H9 (cell line): Measurements from ENCODE around the gene AKR1A1. TPM values are rescaled to one million over a fixed set of nuclear protein-coding genes. Genes with fewer than 3 reads are reported as not detected.

Experiments used
- DNase-seq: peaks from one replicate; pipeline ENCODE4 v3.0.0-alpha.2; 2017
- H2AFZ ChIP-seq: one replicate; pipeline ENCODE4 v1.6.1; 2013; ENCODE audit warnings: mild to moderate bottlenecking, low read length, control low read depth, moderate library complexity
- H2AK5ac ChIP-seq: 2 replicates; pipeline ENCODE4 v1.6.1; 2013; ENCODE audit warnings: low read length, control low read depth, mixed read lengths; ENCODE audit not compliant: insufficient read length
- H2BK120ac ChIP-seq: one replicate; pipeline ENCODE4 v1.6.1; 2013; ENCODE audit warnings: low read depth, mild to moderate bottlenecking, low read length, control low read depth, inconsistent platforms; ENCODE audit not compliant: poor library complexity, severe bottlenecking
- H2BK12ac ChIP-seq: 2 replicates; pipeline ENCODE4 v1.6.1; 2013; ENCODE audit warnings: low read length, control low read depth, mixed read lengths, low read depth; ENCODE audit not compliant: insufficient read length
- H2BK15ac ChIP-seq: 2 replicates; pipeline ENCODE4 v1.6.1; 2013; ENCODE audit warnings: low read depth, low read length, control low read depth
- H2BK20ac ChIP-seq: one replicate; pipeline ENCODE4 v1.6.1; 2013; ENCODE audit warnings: low read depth, mild to moderate bottlenecking, low read length, control low read depth, inconsistent platforms; ENCODE audit not compliant: poor library complexity, severe bottlenecking
- H2BK5ac ChIP-seq: 2 replicates; pipeline ENCODE4 v1.6.1; 2013; ENCODE audit warnings: low read length, control low read depth, mixed read lengths; ENCODE audit not compliant: insufficient read length
- H3K14ac ChIP-seq: 2 replicates; pipeline ENCODE4 v1.6.1; 2013; ENCODE audit warnings: low read length, control low read depth; ENCODE audit not compliant: insufficient read depth
- H3K18ac ChIP-seq: 2 replicates; pipeline ENCODE4 v1.6.1; 2013; ENCODE audit warnings: low read depth, mild to moderate bottlenecking, mixed read lengths, low read length, control low read depth; ENCODE audit not compliant: insufficient read length
- H3K23ac ChIP-seq: 2 replicates; pipeline ENCODE4 v1.6.1; 2013; ENCODE audit warnings: low read length, control low read depth, mixed read lengths, low read depth; ENCODE audit not compliant: insufficient read length
- H3K23me2 ChIP-seq: 2 replicates; pipeline ENCODE4 v1.6.1; 2013; ENCODE audit warnings: low read depth, mild to moderate bottlenecking, mixed read lengths, low read length, control low read depth; ENCODE audit not compliant: insufficient read length, poor library complexity, severe bottlenecking
- H3K27ac ChIP-seq: 2 replicates; pipeline ENCODE4 v1.5.1; 2013; ENCODE audit warnings: low read length, control low read depth, mixed read lengths, low read depth; ENCODE audit not compliant: insufficient read length
- H3K27me3 ChIP-seq: 2 replicates; pipeline ENCODE4 v1.6.1; 2013; ENCODE audit warnings: low read length, control low read depth, inconsistent platforms; ENCODE audit not compliant: insufficient read depth
- H3K4ac ChIP-seq: 2 replicates; pipeline ENCODE4 v1.6.1; 2013; ENCODE audit warnings: low read depth, mild to moderate bottlenecking, control low read depth, inconsistent platforms, low read length, moderate library complexity
- H3K4me1 ChIP-seq: 2 replicates; pipeline ENCODE4 v1.6.1; 2013; ENCODE audit warnings: low read length, control low read depth, inconsistent platforms; ENCODE audit not compliant: insufficient read depth
- H3K4me2 ChIP-seq: 2 replicates; pipeline ENCODE4 v1.6.1; 2013; ENCODE audit warnings: low read length, control low read depth, mixed read lengths; ENCODE audit not compliant: insufficient read length, insufficient read depth
- H3K56ac ChIP-seq: 2 replicates; pipeline ENCODE4 v1.6.1; 2013; ENCODE audit warnings: low read depth, mild to moderate bottlenecking, mixed read lengths, low read length, control low read depth; ENCODE audit not compliant: insufficient read length
- H3K79me1 ChIP-seq: 2 replicates; pipeline ENCODE4 v1.6.1; 2013; ENCODE audit warnings: low read depth, mild to moderate bottlenecking, moderate library complexity, low read length, control low read depth, inconsistent platforms; ENCODE audit not compliant: insufficient read depth, poor library complexity, severe bottlenecking
- H3K79me2 ChIP-seq: 2 replicates; pipeline ENCODE4 v1.6.1; 2013; ENCODE audit warnings: low read length, control low read depth, inconsistent platforms; ENCODE audit not compliant: insufficient read depth
- H3K9ac ChIP-seq: 2 replicates; pipeline ENCODE4 v1.6.1; 2013; ENCODE audit warnings: low read length, control low read depth, mixed read lengths; ENCODE audit not compliant: insufficient read length; ENCODE audit errors: extremely low read depth
- H3K9me3 ChIP-seq: one replicate; pipeline ENCODE4 v1.6.1; 2013; ENCODE audit warnings: low read depth, low read length, inconsistent platforms; ENCODE audit not compliant: control insufficient read depth
- H3T11ph ChIP-seq: one replicate; pipeline ENCODE4 v1.6.1; 2013; ENCODE audit warnings: mild to moderate bottlenecking, low read length, control low read depth, inconsistent platforms
- H4K20me1 ChIP-seq: one replicate; pipeline ENCODE4 v1.6.1; 2013; ENCODE audit not compliant: control insufficient read depth, insufficient read length, insufficient read depth
- H4K5ac ChIP-seq: 2 replicates; pipeline ENCODE4 v1.6.1; 2013; ENCODE audit warnings: low read depth, mild to moderate bottlenecking, mixed read lengths, low read length, control low read depth; ENCODE audit not compliant: insufficient read length
- H4K8ac ChIP-seq: replicated peaks from 2 replicates; pipeline ENCODE4 v1.6.1; 2013; ENCODE audit warnings: low read length, control low read depth, mixed read lengths, low read depth; ENCODE audit not compliant: insufficient read length
- H4K91ac ChIP-seq: 2 replicates; pipeline ENCODE4 v1.6.1; 2013; ENCODE audit warnings: low read depth, mild to moderate bottlenecking, moderate library complexity, mixed read lengths, low read length, control low read depth; ENCODE audit not compliant: insufficient read length
- H3K27ac Mint-ChIP-seq, 3 experiments: 2 replicates in 2 of 3; 3 replicates in 1 of 3; pipeline ENCODE4 v1.8.0; 2020 to 2021; ENCODE audit warnings: mixed read lengths in 3 of 3, mild to moderate bottlenecking in 1 of 3, moderate library complexity in 1 of 3
- H3K27me3 Mint-ChIP-seq: 2 replicates; pipeline ENCODE4 v1.8.0; 2021; ENCODE audit warnings: low read depth, mild to moderate bottlenecking, moderate library complexity, mixed read lengths
- H3K36me3 Mint-ChIP-seq, 3 experiments: 2 replicates in 2 of 3; 3 replicates in 1 of 3; pipeline ENCODE4 v1.8.0; 2020 to 2021; ENCODE audit warnings: low read depth in 3 of 3, mixed read lengths in 3 of 3; ENCODE audit not compliant: insufficient read depth in 1 of 3
- H3K4me1 Mint-ChIP-seq, 2 experiments: 2 replicates each; pipeline ENCODE4 v1.8.0; 2020; ENCODE audit warnings: mixed read lengths in 2 of 2
- H3K4me3 Mint-ChIP-seq, 2 experiments: 2 replicates in 1 of 2; 3 replicates in 1 of 2; pipeline ENCODE4 v1.8.0; 2020 to 2021; ENCODE audit warnings: mild to moderate bottlenecking in 2 of 2, mixed read lengths in 2 of 2, moderate library complexity in 1 of 2
- H3K9me3 Mint-ChIP-seq, 2 experiments: 2 replicates in 1 of 2; 3 replicates in 1 of 2; pipeline ENCODE4 v1.8.0; 2020; ENCODE audit warnings: mild to moderate bottlenecking in 2 of 2, mixed read lengths in 2 of 2, moderate library complexity in 1 of 2
- CTCF ChIP-seq: fragments of 200-600 bp; sonication (generic); conservative IDR thresholded peaks from 3 replicates; pipeline ENCODE4 v1.8.0; 2021; ENCODE audit warnings: antibody characterized with exemption, mild to moderate bottlenecking
- WGBS: extraction: QIAGEN DNeasy Blood & Tissue Kit; methylation state at CpG from one replicate; pipeline ENCODE4 v1.1.7; 2013; ENCODE audit warnings: missing lambda C conversion rate, low lambda C conversion rate, mixed read lengths; ENCODE audit not compliant: insufficient read length; ENCODE audit errors: extremely low coverage; 5-methylcytosine and 5-hydroxymethylcytosine counted together
- total RNA-seq: library from RNA; stranded (reverse); gene quantifications from 2 replicates; pipeline ENCODE4 v1.2.1, GENCODE V29; 2021

Gene AKR1A1
- total RNA-seq, 1 experiment from 2014 or later: 286 TPM

GRCh38 chr1:45608175-45609156 is 57.8 kb downstream of the AKR1A1 start:
- H3K79me1 ChIP-seq: peaks cover 7% of the 10 kb centered on the region
- TF ChIP-seq CTCF: no peak
- no peak overlapping the region for H2BK120ac ChIP-seq
- H2BK12ac ChIP-seq: no peak overlapping the region
- Mint-ChIP-seq H3K36me3 (peaks cover 61 to 92% (median 87%) of the 10 kb centered on the region in 3 experiments), H3K27ac (peak overlapping the region in 1 of 3 experiments; percentile 60; a peak in 2 of 7 replicates), H3K27me3 (no peaks in the 10 kb centered on the region), H3K9me3 (no peaks in the 10 kb centered on the region), H3K4me1 (no peaks in the 10 kb centered on the region), H3K4me3 (no peak overlapping the region)
- H4K20me1 ChIP-seq: no peaks in the 10 kb centered on the region
- H3K4me2 ChIP-seq: no peak overlapping the region
- H3K18ac ChIP-seq: no peak overlapping the region
- no peak overlapping the region for H2AK5ac ChIP-seq
- no peak overlapping the region for H4K91ac ChIP-seq
- H2BK15ac ChIP-seq: no peak overlapping the region
- H3K27me3 ChIP-seq: no peaks in the 10 kb centered on the region
- no peak overlapping the region for H3K9ac ChIP-seq
- no peak overlapping the region for H3K4ac ChIP-seq
- no peak overlapping the region for H2BK5ac ChIP-seq
- H4K5ac ChIP-seq: no peak overlapping the region
- no peak overlapping the region for H3K23ac ChIP-seq
- H3K9me3 ChIP-seq: no peaks in the 10 kb centered on the region
- WGBS: no CpG with 5 or more reads among the region's 5 CpGs
- H3K56ac ChIP-seq: no peak overlapping the region
- no peak for DNase-seq
- H3K14ac ChIP-seq: no peak overlapping the region
- no peak overlapping the region for H2BK20ac ChIP-seq
- H4K8ac ChIP-seq: no peak overlapping the region
- no peaks in the 10 kb centered on the region for H3K4me1 ChIP-seq
- no peak overlapping the region for H2AFZ ChIP-seq
- H3T11ph ChIP-seq: no peak overlapping the region
- no peaks in the 10 kb centered on the region for H3K23me2 ChIP-seq
- no peak overlapping the region for H3K27ac ChIP-seq
- H3K79me2 ChIP-seq: peaks cover 3% of the 10 kb centered on the region; the same call in 1 of the 2 replicates
